H1 (cell line): ENCODE measurements around the gene GSPT1. TPM values are rescaled to one million over a fixed set of nuclear protein-coding genes. Genes with fewer than 3 reads are reported as not detected.
A peak's percentile ranks its signal among the peaks of the same experiment; 100 is the strongest.

Source experiments
- TAF1 ChIP-seq: IDR thresholded peaks from 2 replicates; pipeline ENCODE4 v1.6.1; 2011; ENCODE audit warnings: mild to moderate bottlenecking, low read depth, low read length
- TAF7 ChIP-seq: optimal IDR thresholded peaks from 2 replicates; pipeline ENCODE3; 2011; ENCODE audit warnings: low read depth, mild to moderate bottlenecking, inconsistent platforms, low read length, moderate library complexity, borderline replicate concordance
- TCF12 ChIP-seq: IDR thresholded peaks from 2 replicates; pipeline ENCODE4 v1.6.1; 2011; ENCODE audit warnings: low read depth, mild to moderate bottlenecking, low read length
- polyA plus RNA-seq, 7 experiments: library from polyadenylated mRNA; depleted of rRNA in 3 of 7; stranded (reverse) in 5 of 7; unstranded in 2 of 7; fragments of >200 nt in 5 of 7; fragments of 200-250 nt in 2 of 7; gene quantifications; 1 replicate in 5 of 7; 2 replicates in 1 of 7; 4 replicates in 1 of 7; pipeline versions ENCODE4 v1.2.1 to v1.2.3, GENCODE V29; 2011 to 2013; ENCODE audit warnings: missing spikeins in 2 of 7, mixed read lengths in 2 of 7
- total RNA-seq: library from RNA; stranded (reverse); fragmentation: NEBNext Ultra II Directional; extraction: Animal tissue kit (Norgen Biotek cat#: 25700); gene quantifications from 2 replicates; pipeline ENCODE4 v1.2.1, GENCODE V29; 2021
- TF ChIP-seq, protein P1 (sequence below): IDR thresholded peaks from 2 replicates; pipeline ENCODE4 v1.6.1; 2012; ENCODE audit warnings: low read length, inconsistent platforms

Gene GSPT1
- total and polyA plus RNA-seq, 2 of the 8 experiments (the other 6 are each of a cell fraction or from before 2014, with no cell fraction given), result 51.0 to 204 TPM

DNA sequence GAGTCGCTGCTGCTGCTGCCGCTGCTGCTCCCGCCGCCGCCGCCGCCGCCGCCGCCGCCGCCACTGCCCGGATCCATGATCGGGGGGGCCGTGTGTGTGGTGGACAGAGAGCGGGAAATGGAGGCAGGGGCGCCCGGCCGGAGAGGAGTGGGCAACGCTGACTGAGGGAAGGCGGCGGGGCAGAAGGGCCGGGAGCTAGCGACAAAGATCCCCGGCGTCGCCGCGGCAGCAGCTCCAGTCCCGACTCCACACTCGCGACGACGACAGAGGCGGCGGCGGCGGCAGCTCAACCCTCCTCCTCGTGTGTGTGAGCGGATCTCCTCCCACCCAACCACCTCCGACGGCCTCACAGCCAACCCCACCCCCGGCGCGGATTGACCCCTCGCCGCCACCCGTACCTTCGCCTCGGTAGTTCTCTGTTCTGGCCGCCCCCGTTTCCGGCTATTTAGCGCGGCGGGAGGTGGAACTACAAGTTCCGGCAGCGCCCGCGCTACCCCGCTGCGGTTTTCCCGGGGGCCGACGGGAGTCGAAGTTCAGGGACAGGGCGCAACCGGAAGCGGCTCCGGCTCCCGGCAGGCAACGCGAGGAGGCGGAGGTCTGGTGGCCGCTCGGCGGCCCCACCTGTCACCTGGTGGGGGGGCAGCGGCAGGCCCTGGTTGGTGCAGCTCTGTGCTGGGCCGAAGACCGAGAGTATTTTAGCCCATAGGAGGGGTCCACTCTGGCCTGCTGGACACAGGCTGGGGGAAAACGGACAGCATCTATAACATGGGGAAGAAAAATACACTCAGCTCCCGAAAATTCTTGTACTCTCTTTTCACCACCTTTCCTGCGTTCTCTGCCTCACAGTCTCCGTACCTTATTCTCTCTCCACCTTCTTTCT, at the start of gene GSPT1 (continued):
- TF ChIP-seq, protein P1, sequence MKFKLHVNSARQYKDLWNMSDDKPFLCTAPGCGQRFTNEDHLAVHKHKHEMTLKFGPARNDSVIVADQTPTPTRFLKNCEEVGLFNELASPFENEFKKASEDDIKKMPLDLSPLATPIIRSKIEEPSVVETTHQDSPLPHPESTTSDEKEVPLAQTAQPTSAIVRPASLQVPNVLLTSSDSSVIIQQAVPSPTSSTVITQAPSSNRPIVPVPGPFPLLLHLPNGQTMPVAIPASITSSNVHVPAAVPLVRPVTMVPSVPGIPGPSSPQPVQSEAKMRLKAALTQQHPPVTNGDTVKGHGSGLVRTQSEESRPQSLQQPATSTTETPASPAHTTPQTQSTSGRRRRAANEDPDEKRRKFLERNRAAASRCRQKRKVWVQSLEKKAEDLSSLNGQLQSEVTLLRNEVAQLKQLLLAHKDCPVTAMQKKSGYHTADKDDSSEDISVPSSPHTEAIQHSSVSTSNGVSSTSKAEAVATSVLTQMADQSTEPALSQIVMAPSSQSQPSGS, result no peak
- TF ChIP-seq TCF12 (no peak), TAF1 (peak; percentile 74), TAF7 (no peak)
- TF ChIP-seq, all 59 proteins: peak for 24
